GM20431 (cell line): ENCODE results near the gene ATAD1.

Experiments
- in situ Hi-C: fragments of 300-500 bp; cut with MseI, MboI; formaldehyde crosslinking; loops from one replicate; pipeline ENCODE4 v1.15.0; 2020; ENCODE audit warnings: low sequenced_read_pairs; ENCODE audit not compliant: unreplicated experiment

Gene ATAD1

DNA sequence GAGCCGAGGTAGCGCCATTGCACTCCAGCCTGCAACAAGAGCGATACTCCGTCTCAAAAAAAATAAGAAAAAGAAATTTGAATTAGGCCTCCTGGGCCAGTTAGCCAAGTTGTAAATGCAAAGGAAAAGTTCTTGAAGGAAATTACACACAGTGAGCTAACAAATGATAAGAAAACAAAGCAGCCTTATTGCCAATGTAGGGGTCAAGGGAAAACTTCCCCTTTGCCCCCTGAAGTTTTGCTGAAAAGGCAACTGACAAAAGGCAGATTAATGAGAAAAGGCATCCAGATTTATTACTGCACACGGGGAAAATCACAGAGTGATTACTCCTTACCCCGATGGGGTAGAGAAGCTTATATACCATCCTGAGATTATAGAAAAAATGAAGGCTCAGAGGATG, 88.1 kb downstream of the ATAD1 start:
- in situ Hi-C loops: loop anchor here (25.0 kb wide), 1 partner anchor 193 kb away; no protein-coding TSS in a partner anchor

DNA sequence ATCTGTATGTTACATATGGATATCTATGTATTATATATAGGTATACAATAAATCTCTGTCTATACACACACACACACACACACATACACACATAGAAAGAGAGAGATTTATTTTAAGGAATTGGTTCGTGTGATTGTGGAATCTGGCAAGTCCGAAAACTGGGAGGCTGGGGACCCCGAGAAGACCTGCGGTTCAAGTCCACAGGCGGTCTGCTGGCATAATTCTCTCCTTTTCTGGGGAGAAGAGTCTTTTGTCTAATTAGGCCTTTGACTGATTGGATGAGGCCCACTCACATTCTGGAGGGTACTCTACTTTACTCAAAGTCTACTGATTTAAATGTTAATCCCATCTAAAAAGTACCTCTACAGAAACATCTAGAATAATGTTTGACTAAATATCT, 93.2 kb downstream of the ATAD1 start:
- in situ Hi-C loops: loop anchor here (25.0 kb wide), 1 partner anchor 187 kb away; no protein-coding TSS in a partner anchor

DNA sequence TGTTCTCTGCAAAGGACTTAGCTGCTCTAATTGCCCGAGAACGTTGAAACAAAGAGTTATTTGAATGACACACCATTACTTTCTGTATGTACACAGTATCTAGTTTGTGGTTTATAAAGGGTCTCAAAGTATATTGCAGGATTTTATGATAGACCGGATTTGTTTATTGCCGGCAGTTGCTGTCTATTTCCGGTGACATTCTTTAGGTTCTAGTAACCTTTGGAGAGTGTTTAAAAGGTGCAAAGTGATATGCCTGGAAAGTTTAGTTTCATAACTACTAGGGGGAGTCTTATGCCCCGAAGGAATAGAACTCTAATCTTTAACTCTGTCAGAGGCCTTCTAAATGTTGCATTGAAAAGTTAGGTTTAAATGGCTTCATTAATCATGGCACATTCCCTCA, 94.5 kb downstream of the ATAD1 start:
- in situ Hi-C loops: no loop called here

DNA sequence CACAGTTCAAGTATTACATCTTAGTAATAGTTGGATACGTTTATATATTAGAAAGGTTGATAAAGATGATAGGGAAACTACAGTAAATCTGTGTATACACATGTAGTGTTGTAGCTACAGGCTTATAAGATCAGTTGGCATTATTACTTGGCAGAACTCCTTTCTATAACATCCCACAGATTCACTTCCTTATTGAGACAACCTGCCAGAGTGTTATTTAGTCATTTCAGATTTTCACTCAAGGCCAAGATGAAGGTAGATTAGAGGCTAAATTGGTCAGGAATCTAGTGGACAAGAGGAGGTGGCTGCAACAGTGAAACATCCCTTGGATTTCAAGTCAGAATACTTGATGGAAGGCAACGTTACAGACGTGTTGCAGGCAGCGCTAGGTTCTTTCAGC, 95.3 kb downstream of the ATAD1 start:
- in situ Hi-C loops: no loop called here

DNA sequence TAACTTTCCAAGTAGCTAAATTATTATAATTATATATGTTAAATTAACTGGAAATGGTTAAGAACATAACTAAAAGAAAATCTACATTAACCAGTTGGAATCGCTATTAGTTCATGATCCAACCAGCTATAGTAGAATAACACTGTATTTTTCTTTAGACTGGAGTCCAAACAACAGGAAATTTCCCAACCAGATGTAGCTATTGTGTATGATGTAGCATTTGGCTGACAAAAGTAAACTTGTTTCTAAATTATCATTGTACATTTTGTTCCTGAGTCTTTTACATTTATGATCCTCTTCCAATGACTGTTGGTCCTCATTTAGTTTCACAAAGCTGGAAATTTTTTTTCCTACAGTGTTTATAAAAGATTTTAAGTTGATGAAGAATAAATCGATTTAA, 96.2 kb downstream of the ATAD1 start:
- in situ Hi-C loops: no loop called here

DNA sequence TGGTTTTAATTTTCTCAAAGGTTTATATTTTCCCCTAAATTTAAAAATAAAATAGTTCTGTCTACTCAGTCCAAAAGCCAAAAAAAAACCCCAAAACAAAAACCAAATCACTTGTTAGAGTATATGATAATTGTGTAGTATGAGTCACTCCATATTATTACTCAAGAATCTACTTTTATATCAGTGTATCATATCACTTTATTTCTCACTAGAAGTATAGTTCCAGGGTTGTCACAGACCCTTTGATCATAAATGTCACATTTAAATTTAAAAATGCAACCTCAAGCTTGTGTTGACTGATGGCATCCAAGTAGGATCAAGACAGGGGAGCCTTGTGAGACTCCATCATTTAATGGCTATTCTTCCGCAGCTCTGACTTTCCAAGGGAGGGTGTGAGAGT, 97.4 kb downstream of the ATAD1 start:
- in situ Hi-C loops: no loop called here

DNA sequence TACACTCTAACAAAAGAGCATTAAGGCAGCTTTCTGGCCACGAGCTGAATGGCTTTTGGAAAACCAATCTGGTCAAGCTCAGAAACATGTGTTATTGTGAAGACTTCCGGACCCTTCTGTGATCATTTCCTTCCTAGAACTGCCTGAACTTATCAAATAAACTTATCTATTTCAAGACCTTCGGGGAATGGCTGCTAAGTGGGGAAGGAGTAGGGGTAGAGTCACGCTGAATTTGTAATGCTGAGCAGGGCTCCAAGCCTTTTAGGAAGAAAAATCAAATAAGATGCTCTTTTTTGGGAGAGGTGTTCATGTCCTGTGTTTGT, 101.7 kb downstream of the ATAD1 start:
- in situ Hi-C loops: no loop called here

DNA sequence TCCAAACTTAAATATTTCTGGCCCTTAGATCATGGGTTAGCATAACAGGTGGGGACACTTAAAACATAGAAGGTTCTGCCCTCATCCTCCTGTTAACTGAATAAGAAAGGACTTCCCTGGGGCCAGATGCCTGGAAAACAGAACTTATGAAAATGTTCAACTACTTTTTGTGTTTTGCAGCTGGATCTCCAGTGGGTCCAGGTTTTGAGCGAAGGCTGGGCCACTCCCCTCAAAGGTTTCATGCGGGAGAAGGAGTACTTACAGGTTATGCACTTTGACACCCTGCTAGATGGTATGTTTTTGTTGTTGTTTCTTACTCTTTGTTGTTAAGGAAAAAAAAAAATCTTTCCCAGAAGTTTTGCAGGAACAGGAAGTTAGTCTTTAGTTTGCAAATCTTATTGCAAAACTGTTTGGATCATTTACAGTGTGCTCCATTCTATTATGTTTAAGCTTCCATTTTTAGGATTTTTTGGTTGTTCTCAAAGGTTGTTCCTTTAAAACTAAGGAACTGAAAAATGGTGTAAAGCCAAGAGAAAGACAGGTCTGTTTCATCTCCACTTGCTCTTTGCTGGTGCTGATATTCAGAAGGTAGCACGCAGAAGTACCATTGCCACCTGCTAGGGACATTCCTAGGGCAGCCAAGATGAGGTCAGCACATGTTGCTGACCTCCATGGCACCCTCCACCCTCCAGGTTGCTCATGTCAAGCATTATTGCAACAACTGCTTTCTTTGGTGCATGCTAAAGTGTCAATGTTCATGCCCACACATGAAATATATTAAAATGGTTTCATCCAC, 102.3 kb downstream of the ATAD1 start:
- in situ Hi-C loops: no loop called here

DNA sequence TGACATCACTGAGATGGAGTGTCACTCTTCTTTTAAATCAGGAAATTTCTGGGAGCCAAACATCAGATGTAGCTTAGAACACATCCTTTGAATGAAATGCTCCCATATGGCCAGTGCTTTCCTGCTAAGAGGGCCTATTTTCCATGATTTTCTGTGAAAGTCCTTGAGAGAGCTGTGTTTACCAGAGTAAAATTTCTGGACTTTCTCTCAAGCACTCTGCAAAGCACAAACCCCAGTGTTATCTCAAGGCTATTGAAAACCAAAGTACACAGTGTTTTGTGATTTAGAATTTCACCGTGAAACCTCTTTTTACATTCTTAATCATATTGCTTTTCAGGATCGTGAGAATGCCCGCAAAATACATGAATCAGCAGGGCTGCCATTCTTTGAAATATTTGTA, 104.3 kb downstream of the ATAD1 start:
- in situ Hi-C loops: no loop called here

DNA sequence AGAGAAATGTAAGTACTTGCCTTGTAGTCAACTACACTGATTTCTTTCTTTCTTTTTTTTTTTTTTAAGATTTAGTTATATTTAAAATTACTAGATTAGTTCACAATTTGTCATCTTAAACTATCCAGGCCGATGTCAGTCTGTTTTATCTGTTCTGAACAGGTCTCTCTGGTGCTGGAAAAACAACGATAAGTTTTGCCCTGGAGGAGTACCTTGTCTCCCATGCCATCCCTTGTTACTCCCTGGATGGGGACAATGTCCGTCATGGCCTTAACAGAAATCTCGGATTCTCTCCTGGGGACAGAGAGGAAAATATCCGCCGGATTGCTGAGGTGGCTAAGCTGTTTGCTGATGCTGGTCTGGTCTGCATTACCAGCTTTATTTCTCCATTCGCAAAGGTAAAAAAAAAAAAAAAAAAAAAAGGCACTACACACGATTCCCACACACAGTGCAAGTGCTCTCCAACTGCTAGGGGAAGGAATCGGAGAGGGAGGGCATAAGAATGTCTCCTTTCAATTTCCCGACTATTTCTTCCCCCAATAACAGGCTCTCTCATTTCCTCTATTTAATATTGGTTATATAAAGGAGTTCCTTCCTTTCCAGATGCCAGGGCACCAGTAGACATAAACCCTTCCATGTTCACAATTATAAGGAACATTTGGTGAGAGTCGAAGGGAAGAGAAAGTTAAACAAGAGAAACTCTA, 105.0 kb downstream of the ATAD1 start:
- in situ Hi-C loops: no loop called here

DNA sequence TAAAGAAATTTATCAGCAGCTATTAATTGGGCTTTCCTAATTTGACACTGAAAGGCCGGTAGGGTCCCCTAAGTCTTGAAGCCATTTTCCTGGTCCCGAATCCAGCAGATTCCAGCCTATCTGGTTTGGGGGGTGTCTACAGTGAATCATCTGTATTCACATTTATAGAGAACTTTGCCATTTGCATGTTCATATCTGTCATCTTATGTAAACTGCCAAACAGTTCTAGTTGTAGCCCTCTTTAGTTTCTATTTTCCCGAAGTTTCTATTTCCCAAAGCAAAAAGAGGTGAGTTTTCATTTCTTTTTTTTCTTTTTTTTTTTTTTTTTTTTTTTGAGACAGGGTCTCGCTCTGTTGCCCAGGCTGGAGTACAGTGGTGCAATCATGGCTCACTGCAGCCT, 110.8 kb downstream of the ATAD1 start:
- in situ Hi-C loops: no loop called here

DNA sequence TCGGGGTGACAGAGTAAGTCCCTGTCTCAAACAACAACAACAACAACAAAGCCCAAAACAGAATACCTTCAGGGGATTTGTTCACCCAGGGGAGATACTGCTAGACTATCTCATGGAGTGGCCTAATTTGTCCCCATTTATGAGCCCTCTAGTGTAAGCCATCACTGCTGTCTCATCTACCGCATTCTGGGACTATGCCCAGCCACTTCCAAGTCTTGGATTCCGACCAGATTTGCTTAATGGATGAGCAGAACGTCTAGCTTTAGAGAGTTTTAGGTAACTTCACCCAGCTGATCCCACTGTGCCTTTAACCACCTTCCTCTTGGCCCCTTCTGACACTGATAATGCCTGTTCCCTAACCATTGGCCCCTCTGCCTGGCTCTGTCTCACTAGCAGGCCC, 111.3 kb downstream of the ATAD1 start:
- in situ Hi-C loops: no loop called here

DNA sequence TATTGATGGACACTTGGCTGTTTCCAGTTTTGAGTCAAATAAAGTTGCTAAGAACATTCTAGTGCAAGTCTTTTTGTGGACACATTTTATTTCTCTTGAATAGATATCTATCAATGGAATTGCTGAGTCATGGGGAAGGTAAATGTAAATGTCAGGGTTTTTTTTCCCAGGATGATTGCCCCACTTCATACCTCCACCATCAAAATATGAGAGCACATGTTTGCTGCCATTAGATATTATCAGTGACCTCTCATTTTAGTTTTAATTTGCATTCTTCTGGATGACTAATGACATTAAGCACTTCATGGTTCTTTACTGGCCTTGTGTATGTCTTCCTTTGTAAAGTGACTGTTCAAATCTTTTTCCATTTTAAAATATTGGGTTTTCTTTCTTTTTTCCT, 112.7 kb downstream of the ATAD1 start:
- in situ Hi-C loops: no loop called here

DNA sequence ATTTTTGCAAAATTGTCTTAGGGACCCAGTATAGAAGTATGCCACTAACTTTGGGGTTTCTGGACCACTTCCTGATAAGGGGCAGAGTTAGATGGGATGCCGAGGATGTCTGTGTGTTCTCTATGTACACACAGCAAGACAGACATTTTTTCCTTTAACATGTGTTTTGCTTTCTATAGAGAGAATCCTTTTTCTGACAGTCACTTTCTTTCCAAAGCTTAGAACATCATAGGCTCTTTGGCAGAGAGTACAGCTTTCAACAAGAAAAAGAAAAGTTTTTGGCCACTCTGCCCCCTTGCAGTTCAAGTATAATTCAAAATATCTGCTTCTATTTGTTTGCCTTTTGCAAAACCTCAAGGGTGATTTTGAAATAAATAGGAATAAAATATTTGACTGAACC, 114.3 kb downstream of the ATAD1 start:
- in situ Hi-C loops: no loop called here

DNA sequence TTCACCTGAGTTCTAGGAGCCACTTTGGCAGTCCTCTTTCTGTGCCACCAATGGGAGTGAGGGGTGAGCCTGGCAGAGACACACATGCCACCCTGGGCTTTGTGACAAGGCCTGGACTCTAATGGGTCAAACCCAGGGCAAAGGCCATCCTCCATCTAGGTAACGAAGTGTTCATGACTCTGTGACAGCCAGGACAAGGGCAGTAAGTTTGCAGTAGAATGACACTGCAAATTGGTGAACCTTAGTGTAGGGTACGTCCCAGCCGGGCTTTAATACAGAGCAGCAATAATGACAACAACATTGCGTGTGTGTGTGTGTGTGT, 115.1 kb downstream of the ATAD1 start:
- in situ Hi-C loops: no loop called here

DNA sequence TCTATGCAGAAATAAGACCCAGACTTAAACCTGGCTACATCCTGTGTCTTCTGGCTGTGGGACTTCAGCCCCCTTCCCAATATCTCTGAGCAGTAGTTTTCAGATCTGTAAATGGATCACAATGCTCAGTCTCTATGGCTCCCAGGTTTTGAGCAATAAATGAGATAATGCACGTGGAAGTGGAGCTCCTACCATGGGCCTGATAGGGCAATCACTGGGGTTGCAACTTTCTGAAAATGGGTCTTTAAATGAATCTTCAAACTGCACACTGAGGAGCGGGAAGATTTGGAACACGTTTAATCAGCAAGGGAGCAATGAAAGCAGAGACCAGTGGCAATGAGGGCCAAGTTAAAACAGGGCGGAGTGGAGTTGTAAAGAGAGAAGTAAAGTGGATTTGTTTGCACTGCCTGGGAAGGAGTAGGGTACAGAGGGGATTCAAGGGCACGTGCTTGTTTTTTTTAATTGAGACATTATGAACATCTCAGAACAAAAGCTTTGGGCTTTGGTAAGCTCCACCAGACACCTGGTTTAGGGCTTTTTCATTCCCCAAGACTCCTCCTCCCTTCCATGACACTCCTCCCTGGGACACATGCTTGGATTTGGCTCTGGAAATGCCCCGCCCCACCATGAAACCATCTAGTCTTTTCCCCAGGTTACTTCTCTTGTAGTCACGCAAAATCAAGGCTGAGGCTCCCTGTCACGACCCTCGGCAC, 115.6 kb downstream of the ATAD1 start:
- in situ Hi-C loops: no loop called here
